GM12878 (cell line): ENCODE data around the gene LBHD1. TPM values are rescaled to one million over a fixed set of nuclear protein-coding genes. Genes with fewer than 3 reads are reported as not detected.
"Not testable (repeated sequence)": the region's sequence is repeated elsewhere in the genome, so short reads cannot be mapped to it uniquely, and the experiment has no call there.

Source experiments
- ATAC-seq: fragments of 200-7000 bp; cut with Tn5 transposase; 3 replicates; pipeline ENCODE4 v1.9.1; 2020; ENCODE audit warnings: mild to moderate bottlenecking, moderate library complexity
- BruUV-seq: library from RNA; stranded (reverse); fragments of 400-500 nt; replicated peaks from 2 replicates; lab custom pipeline; 2021; lab: Mats Ljungman, UMichigan
- CTCF ChIA-PET: fragments of 300-600 bp; sonication (Branson Sonifier 250); formaldehyde crosslinking; extraction: SDS; loops from one replicate; lab custom pipeline; 2021; ENCODE audit warnings: inconsistent platforms; lab: Yijun Ruan, JAX
- POLR2A ChIA-PET: fragments of 350-600 bp; formaldehyde crosslinking; extraction: SDS; loops from one replicate; lab custom pipeline; 2021; ENCODE audit warnings: inconsistent platforms; lab: Charles Lee
- RAD21 ChIA-PET: fragments of 300-600 bp; sonication (Branson Sonifier 250); formaldehyde crosslinking; loops from one replicate; lab custom pipeline; 2023; ENCODE audit warnings: antibody characterized with exemption; ENCODE audit not compliant: unreplicated experiment; lab: Charles Lee
- SMC1A ChIA-PET: fragments of 300-600 bp; sonication (Branson Sonifier 250); formaldehyde crosslinking; loops from one replicate; lab custom pipeline; 2023; ENCODE audit not compliant: unreplicated experiment, uncharacterized antibody; lab: Charles Lee
- DNase-seq: peaks from one replicate; pipeline ENCODE4 v3.0.0-alpha.2; 2011; ENCODE audit warnings: low read depth, low spot score
- FAIRE-seq: peaks from 3 replicates; lab custom pipeline; 2011; peaks lifted over from hg19 to GRCh38; lab: Jason Lieb, UNC
- H2AFZ ChIP-seq: 2 replicates; pipeline ENCODE4 v1.6.0; 2011; ENCODE audit warnings: low read depth, low read length, control low read depth; ENCODE audit not compliant: control insufficient read depth
- H3K27ac ChIP-seq: 2 replicates; pipeline ENCODE4 v1.5.1; 2011; ENCODE audit warnings: control low read depth; ENCODE audit not compliant: control insufficient read depth, insufficient read depth
- H3K27me3 ChIP-seq, 2 experiments: replicated peaks in 1 of 2; 2 replicates each; pipeline versions ENCODE4 v1.6.0 to v1.6.1; 2011; ENCODE audit warnings: low read length in 1 of 2; ENCODE audit not compliant: control insufficient read depth in 2 of 2, insufficient read depth in 2 of 2
- H3K36me3 ChIP-seq, 2 experiments: 2 replicates each; pipeline ENCODE4 v1.5.1; 2011; ENCODE audit warnings: low read length in 1 of 2; ENCODE audit not compliant: control insufficient read depth in 2 of 2, insufficient read depth in 2 of 2
- H3K4me1 ChIP-seq: 2 replicates; pipeline ENCODE4 v1.6.1; 2011; ENCODE audit warnings: mild to moderate bottlenecking, low read length, moderate library complexity, mixed read lengths; ENCODE audit not compliant: control insufficient read depth, insufficient read depth
- H3K4me2 ChIP-seq: 2 replicates; pipeline ENCODE4 v1.6.0; 2011; ENCODE audit warnings: control low read depth; ENCODE audit not compliant: control insufficient read depth, insufficient read depth
- H3K4me3 ChIP-seq: fragments of 200-600 bp; sonication (generic); 2 replicates; pipeline ENCODE4 v1.5.1; 2016
- H3K79me2 ChIP-seq: 2 replicates; pipeline ENCODE4 v1.6.0; 2011; ENCODE audit warnings: low read length; ENCODE audit not compliant: control insufficient read depth, insufficient read depth
- H3K9ac ChIP-seq: 2 replicates; pipeline ENCODE4 v1.8.0; 2011; ENCODE audit warnings: low read length, control low read depth, mixed read lengths; ENCODE audit not compliant: control insufficient read depth, insufficient read depth
- H3K9me3 ChIP-seq: replicated peaks from 3 replicates; pipeline ENCODE4 v1.5.1; 2011; ENCODE audit warnings: mild to moderate bottlenecking, low read length; ENCODE audit not compliant: control insufficient read depth, insufficient read depth
- H4K20me1 ChIP-seq: 2 replicates; pipeline ENCODE4 v1.6.0; 2011; ENCODE audit not compliant: control insufficient read depth, insufficient read depth
- BCL11A ChIP-seq: IDR thresholded peaks from 2 replicates; pipeline ENCODE4 v1.6.1; 2011; ENCODE audit warnings: low read depth, low read length
- BHLHE40 ChIP-seq, 2 experiments: fragments of 450-650 bp in 1 of 2; IDR thresholded peaks; 2 replicates each; pipeline ENCODE4 v1.6.1; 2011 to 2017; ENCODE audit warnings: low read depth in 2 of 2, borderline replicate concordance in 1 of 2, improper control_type of control experiment in 1 of 2, low read length in 1 of 2, mild to moderate bottlenecking in 1 of 2
- E2F4 ChIP-seq: IDR thresholded peaks from 2 replicates; pipeline ENCODE4 v1.6.1; 2012; ENCODE audit warnings: low read depth, low read length, improper control_type of control experiment
- JUNB ChIP-seq: IDR thresholded peaks from 2 replicates; pipeline ENCODE4 v1.6.1; 2016; ENCODE audit warnings: antibody characterized with exemption, mild to moderate bottlenecking
- RAD51 ChIP-seq: fragments of 450-650 bp; IDR thresholded peaks from 2 replicates; pipeline ENCODE4 v1.6.1; 2016; ENCODE audit warnings: moderate library complexity, mild to moderate bottlenecking, inconsistent platforms
- SMAD1 ChIP-seq: fragments of 450-650 bp; IDR thresholded peaks from 2 replicates; pipeline ENCODE4 v1.6.1; 2018; ENCODE audit warnings: mild to moderate bottlenecking, low read depth; ENCODE audit not compliant: partially characterized antibody
- SMC3 ChIP-seq: IDR thresholded peaks from 2 replicates; pipeline ENCODE4 v1.6.1; 2011; ENCODE audit warnings: low read length, improper control_type of control experiment, borderline replicate concordance
- TCF3 ChIP-seq: IDR thresholded peaks from 2 replicates; pipeline ENCODE4 v1.6.1; 2012; ENCODE audit warnings: low read depth, mild to moderate bottlenecking, low read length, borderline replicate concordance; ENCODE audit not compliant: insufficient read depth
- ZNF384 ChIP-seq: IDR thresholded peaks from 2 replicates; pipeline ENCODE4 v1.6.1; 2012; ENCODE audit warnings: low read depth, mild to moderate bottlenecking, low read length, improper control_type of control experiment, borderline replicate concordance
- WGBS: methylation state at CpG from one replicate; pipeline ENCODE4 v1.1.6; 2016; ENCODE audit warnings: low lambda C conversion rate; ENCODE audit not compliant: insufficient replicate concordance, insufficient coverage; ENCODE audit errors: missing lambda C conversion rate; 5-methylcytosine and 5-hydroxymethylcytosine counted together
- in situ Hi-C: fragments of 300-500 bp; cut with MboI; formaldehyde crosslinking; loops from 9 replicates; pipeline ENCODE4 v1.14.3; 2018; ENCODE audit warnings: mixed read lengths
- intact Hi-C: fragments of 100-400 bp; cut with micrococcal nuclease; formaldehyde crosslinking; loops from one replicate; pipeline ENCODE4 v1.14.2; 2022; ENCODE audit not compliant: unreplicated experiment
- polyA plus RNA-seq, 11 experiments: library from polyadenylated mRNA; depleted of rRNA in 4 of 11; unstranded in 6 of 11; stranded (reverse) in 5 of 11; fragments of >200 nt; fragmentation: Nextera tagmentation in 4 of 11; fragmentation: Illumina TruSeq in 1 of 11; extraction: Ambion mirVana in 4 of 11; extraction: Trizol in 1 of 11; gene quantifications; 1 replicate in 1 of 11; 2 replicates in 10 of 11; pipeline versions ENCODE4 v1.2.1 to v1.2.3, GENCODE V29; 2011 to 2016; ENCODE audit warnings: inconsistent platforms in 2 of 11, missing spikeins in 2 of 11, low read depth in 1 of 11
- total RNA-seq, 4 experiments: library from RNA; depleted of rRNA in 3 of 4; stranded (reverse); fragments of >200 nt in 3 of 4; fragmentation: Illumina TruSeq in 1 of 4; extraction: Trizol in 1 of 4; gene quantifications; 2 replicates each; pipeline versions ENCODE4 v1.2.1 to v1.2.3, GENCODE V29; 2013 to 2021

The LBHD1 gene
- total and polyA plus RNA-seq, 10 of the 15 experiments (the other 5 are each of a cell fraction or from before 2014, with no cell fraction given), result 0.79 to 12.0 (median 7.6) TPM

- not testable (repeated sequence) for H3K9ac ChIP-seq, H4K20me1 ChIP-seq, H3K27ac ChIP-seq, H3K36me3 ChIP-seq, H3K4me3 ChIP-seq, BruUV-seq, H3K4me1 ChIP-seq, H3K4me2 ChIP-seq, FAIRE-seq, H3K27me3 ChIP-seq, ATAC-seq, DNase-seq, H2AFZ ChIP-seq, H3K9me3 ChIP-seq, H3K79me2 ChIP-seq
- in situ Hi-C loops, result loop anchor here (5.0 to 10.0 kb wide), 2 partner anchors 269 to 296 kb away; no protein-coding TSS in a partner anchor
- intact Hi-C loops, result loop anchor here (1.0 to 2.0 kb wide), 2 partner anchors 269 to 299 kb away; no protein-coding TSS in a partner anchor
- RAD21 ChIA-PET, result interaction anchor here (0.6 to 3.2 kb wide), 9 partner anchors 17 to 299 kb away, joined by 3 to 18 read pairs (median 5); partner anchors contain the start of genes C11orf98, CSKMT, LBHD1 and TUT1
- SMC1A ChIA-PET, result interaction anchor here (0.6 to 3.2 kb wide), 14 partner anchors 11 to 298 kb away, joined by 3 to 17 read pairs (median 4); partner anchors contain the start of genes GANAB, MTA2, TUT1 and UQCC3
- 92% methylated on average over 1 of the region's 4 CpGs for WGBS
- CTCF ChIA-PET, result interaction anchor here (0.7 to 3.3 kb wide), 29 partner anchors 10 to 1112 kb away, joined by 3 to 48 read pairs (median 4); partner anchors contain the start of genes B3GAT3, BSCL2, C11orf98 and CSKMT
- POLR2A ChIA-PET, result interaction anchor here (0.7 kb wide), 1 partner anchor 76 kb away, joined by 5 read pairs; no protein-coding TSS in a partner anchor
These were observed 21.6 kb upstream of the LBHD1 start for GRCh38 chr11:62693624-62694023.

GRCh38 chr11:62689421-62690183, 17.5 kb upstream of the LBHD1 start, which contains the start of gene LRRN4CL:
Gene LRRN4CL, minus strand, starts transcription at chr11:62689530. Its CDS starts 1,022 bp downstream, at chr11:62688508.
- ATAC-seq (no peak), FAIRE-seq (no peak), DNase-seq (no peak)
- intact Hi-C loops (loop anchor here (10.0 kb wide), 1 partner anchor 225 kb away; no protein-coding TSS in a partner anchor), in situ Hi-C loops (loop anchor here (5.0 to 10.0 kb wide), 2 partner anchors 265 to 292 kb away; no protein-coding TSS in a partner anchor)
- H3K79me2 ChIP-seq, result no peaks in the 10 kb centered on the region
- H3K4me2 ChIP-seq, result no peak within 1 kb of the TSS
- H3K36me3 ChIP-seq, result peaks cover 9% of the 10 kb centered on the region in 2 experiments; a peak in 3 of 4 replicates
- WGBS, result 71% methylated on average over 11 of the region's 11 CpGs
- H3K27me3 ChIP-seq, result no peaks in the 10 kb centered on the region
- no peak within 1 kb of the TSS for H2AFZ ChIP-seq
- SMC1A ChIA-PET, result interaction anchor here (1.6 kb wide), 1 partner anchor 9 kb away, joined by 5 read pairs; no protein-coding TSS in a partner anchor
- no peak within 1 kb of the TSS for H3K9ac ChIP-seq
- no peaks in the 10 kb centered on the region for H3K4me1 ChIP-seq
- POLR2A ChIA-PET, result no interaction called here
- H3K27ac ChIP-seq, result no peak within 1 kb of the TSS
- CTCF ChIA-PET, result interaction anchor here (0.7 to 1.7 kb wide), 7 partner anchors 8 to 294 kb away, joined by 3 to 7 read pairs (median 3); partner anchors contain the start of genes C11orf98, CSKMT, TAF6L and TUT1
- RAD21 ChIA-PET, result interaction anchor here (0.7 to 1.0 kb wide), 2 partner anchors 8 to 265 kb away, joined by 3 to 4 read pairs; no protein-coding TSS in a partner anchor
- no peaks in the 10 kb centered on the region for H3K9me3 ChIP-seq
- no peaks in the 10 kb centered on the region for H4K20me1 ChIP-seq
- H3K4me3 ChIP-seq, result no peak within 1 kb of the TSS
- no TSS peak for BruUV-seq
- TF ChIP-seq E2F4 (no peak), RAD51 (no peak), SMAD1 (no peak), ZNF384 (no peak), TCF3 (no peak), SMC3 (no peak), BHLHE40 (IDR thresholded peaks at IDR 0.05; ENCODE audit: borderline replicate concordance in 1 of 2, low read depth in 2 of 2, low read length in 1 of 2) (no peak), BCL11A (no peak), JUNB (no peak)
